GM12878 (cell line): Measurements from ENCODE around the gene KLRF1. TPM values are rescaled to one million over a fixed set of nuclear protein-coding genes. Genes with fewer than 3 reads are reported as not detected.

Experiments used
- ATAC-seq: fragments of 200-7000 bp; cut with Tn5 transposase; 3 replicates; pipeline ENCODE4 v1.9.1; 2020; ENCODE audit warnings: mild to moderate bottlenecking, moderate library complexity
- BruUV-seq: library from RNA; stranded (reverse); fragments of 400-500 nt; replicated peaks from 2 replicates; lab custom pipeline; 2021; lab: Mats Ljungman, UMichigan
- CTCF ChIA-PET: fragments of 300-600 bp; sonication (Branson Sonifier 250); formaldehyde crosslinking; extraction: SDS; loops from one replicate; lab custom pipeline; 2021; ENCODE audit warnings: inconsistent platforms; lab: Yijun Ruan, JAX
- POLR2A ChIA-PET: fragments of 350-600 bp; formaldehyde crosslinking; extraction: SDS; loops from one replicate; lab custom pipeline; 2021; ENCODE audit warnings: inconsistent platforms; lab: Charles Lee
- RAD21 ChIA-PET: fragments of 300-600 bp; sonication (Branson Sonifier 250); formaldehyde crosslinking; loops from one replicate; lab custom pipeline; 2023; ENCODE audit warnings: antibody characterized with exemption; ENCODE audit not compliant: unreplicated experiment; lab: Charles Lee
- SMC1A ChIA-PET: fragments of 300-600 bp; sonication (Branson Sonifier 250); formaldehyde crosslinking; loops from one replicate; lab custom pipeline; 2023; ENCODE audit not compliant: unreplicated experiment, uncharacterized antibody; lab: Charles Lee
- DNase-seq: peaks from one replicate; pipeline ENCODE4 v3.0.0-alpha.2; 2011; ENCODE audit warnings: low read depth, low spot score
- FAIRE-seq: peaks from 3 replicates; lab custom pipeline; 2011; peaks lifted over from hg19 to GRCh38; lab: Jason Lieb, UNC
- H2AFZ ChIP-seq: 2 replicates; pipeline ENCODE4 v1.6.0; 2011; ENCODE audit warnings: low read depth, low read length, control low read depth; ENCODE audit not compliant: control insufficient read depth
- H3K27ac ChIP-seq: 2 replicates; pipeline ENCODE4 v1.5.1; 2011; ENCODE audit warnings: control low read depth; ENCODE audit not compliant: control insufficient read depth, insufficient read depth
- H3K27me3 ChIP-seq, 2 experiments: replicated peaks in 1 of 2; 2 replicates each; pipeline versions ENCODE4 v1.6.0 to v1.6.1; 2011; ENCODE audit warnings: low read length in 1 of 2; ENCODE audit not compliant: control insufficient read depth in 2 of 2, insufficient read depth in 2 of 2
- H3K36me3 ChIP-seq, 2 experiments: 2 replicates each; pipeline ENCODE4 v1.5.1; 2011; ENCODE audit warnings: low read length in 1 of 2; ENCODE audit not compliant: control insufficient read depth in 2 of 2, insufficient read depth in 2 of 2
- H3K4me1 ChIP-seq: 2 replicates; pipeline ENCODE4 v1.6.1; 2011; ENCODE audit warnings: mild to moderate bottlenecking, low read length, moderate library complexity, mixed read lengths; ENCODE audit not compliant: control insufficient read depth, insufficient read depth
- H3K4me2 ChIP-seq: 2 replicates; pipeline ENCODE4 v1.6.0; 2011; ENCODE audit warnings: control low read depth; ENCODE audit not compliant: control insufficient read depth, insufficient read depth
- H3K4me3 ChIP-seq: fragments of 200-600 bp; sonication (generic); 2 replicates; pipeline ENCODE4 v1.5.1; 2016
- H3K79me2 ChIP-seq: 2 replicates; pipeline ENCODE4 v1.6.0; 2011; ENCODE audit warnings: low read length; ENCODE audit not compliant: control insufficient read depth, insufficient read depth
- H3K9ac ChIP-seq: 2 replicates; pipeline ENCODE4 v1.8.0; 2011; ENCODE audit warnings: low read length, control low read depth, mixed read lengths; ENCODE audit not compliant: control insufficient read depth, insufficient read depth
- H3K9me3 ChIP-seq: replicated peaks from 3 replicates; pipeline ENCODE4 v1.5.1; 2011; ENCODE audit warnings: mild to moderate bottlenecking, low read length; ENCODE audit not compliant: control insufficient read depth, insufficient read depth
- H4K20me1 ChIP-seq: 2 replicates; pipeline ENCODE4 v1.6.0; 2011; ENCODE audit not compliant: control insufficient read depth, insufficient read depth
- ATF2 ChIP-seq: IDR thresholded peaks from 2 replicates; pipeline ENCODE4 v1.6.1; 2012; ENCODE audit warnings: low read length, inconsistent platforms
- CREM ChIP-seq: IDR thresholded peaks from 2 replicates; pipeline ENCODE4 v1.6.1; 2014; ENCODE audit warnings: antibody characterized with exemption, low read depth
- HCFC1 ChIP-seq: fragments of 150-350 bp; IDR thresholded peaks from 2 replicates; pipeline ENCODE4 v1.6.1; 2014; ENCODE audit warnings: low read length
- IKZF1 ChIP-seq: fragments of 450-650 bp; conservative IDR thresholded peaks from 2 replicates; pipeline ENCODE4 v1.6.1; 2017; ENCODE audit warnings: antibody characterized with exemption, mild to moderate bottlenecking
- SIX5 ChIP-seq: IDR thresholded peaks from 2 replicates; pipeline ENCODE4 v1.6.1; 2011; ENCODE audit warnings: mild to moderate bottlenecking, low read depth, low read length, moderate library complexity; ENCODE audit not compliant: severe bottlenecking
- ZNF384 ChIP-seq: IDR thresholded peaks from 2 replicates; pipeline ENCODE4 v1.6.1; 2012; ENCODE audit warnings: low read depth, mild to moderate bottlenecking, low read length, improper control_type of control experiment, borderline replicate concordance
- WGBS: methylation state at CpG from one replicate; pipeline ENCODE4 v1.1.6; 2016; ENCODE audit warnings: low lambda C conversion rate; ENCODE audit not compliant: insufficient replicate concordance, insufficient coverage; ENCODE audit errors: missing lambda C conversion rate; 5-methylcytosine and 5-hydroxymethylcytosine counted together
- in situ Hi-C: fragments of 300-500 bp; cut with MboI; formaldehyde crosslinking; loops from 9 replicates; pipeline ENCODE4 v1.14.3; 2018; ENCODE audit warnings: mixed read lengths
- intact Hi-C: fragments of 100-400 bp; cut with micrococcal nuclease; formaldehyde crosslinking; loops from one replicate; pipeline ENCODE4 v1.14.2; 2022; ENCODE audit not compliant: unreplicated experiment
- polyA plus RNA-seq, 11 experiments: library from polyadenylated mRNA; depleted of rRNA in 4 of 11; unstranded in 6 of 11; stranded (reverse) in 5 of 11; fragments of >200 nt; fragmentation: Nextera tagmentation in 4 of 11; fragmentation: Illumina TruSeq in 1 of 11; extraction: Ambion mirVana in 4 of 11; extraction: Trizol in 1 of 11; gene quantifications; 1 replicate in 1 of 11; 2 replicates in 10 of 11; pipeline versions ENCODE4 v1.2.1 to v1.2.3, GENCODE V29; 2011 to 2016; ENCODE audit warnings: inconsistent platforms in 2 of 11, missing spikeins in 2 of 11, low read depth in 1 of 11
- total RNA-seq, 4 experiments: library from RNA; depleted of rRNA in 3 of 4; stranded (reverse); fragments of >200 nt in 3 of 4; fragmentation: Illumina TruSeq in 1 of 4; extraction: Trizol in 1 of 4; gene quantifications; 2 replicates each; pipeline versions ENCODE4 v1.2.1 to v1.2.3, GENCODE V29; 2013 to 2021

KLRF1 gene
- total and polyA plus RNA-seq, 10 of the 15 experiments (the other 5 are each of a cell fraction or from before 2014, with no cell fraction given), result 0.13 to 2.0 (median 0.18) TPM; not detected in 6

- TF ChIP-seq IKZF1, result no peak
- no peak for TF ChIP-seq ZNF384
- no peak for TF ChIP-seq HCFC1
- no peak for TF ChIP-seq SIX5
- TF ChIP-seq, all 136 proteins: peak for 0
Measured at GRCh38 chr12:9784326-9784725, 43.0 kb upstream of the KLRF1 start (continued).

GRCh38 chr12:9784816-9785215 lies 42.5 kb upstream of the KLRF1 start:
- in situ Hi-C loops, result no loop called here
- Histone ChIP-seq H3K4me2 (no peak overlapping the region), H2AFZ (no peak overlapping the region), H3K79me2 (no peaks in the 10 kb centered on the region), H3K27ac (no peak overlapping the region), H3K27me3 (no peaks in the 10 kb centered on the region; a peak in 1 of 4 replicates), H3K36me3 (no peaks in the 10 kb centered on the region), H4K20me1 (no peaks in the 10 kb centered on the region), H3K4me3 (no peak overlapping the region), H3K9ac (no peak overlapping the region), H3K9me3 (no peaks in the 10 kb centered on the region; the same call in 2 of the 3 replicates), H3K4me1 (no peaks in the 10 kb centered on the region)
- FAIRE-seq (no peak), ATAC-seq (no peak), DNase-seq (no peak)
- ChIA-PET CTCF (interaction anchor here (1.0 to 2.5 kb wide), 7 partner anchors 10 to 42 kb away, joined by 3 to 10 read pairs (median 3); no protein-coding TSS in a partner anchor), POLR2A (interaction anchor here (1.4 kb wide), 1 partner anchor 24 kb away, joined by 3 read pairs; the partner anchor contains the start of gene CD69), RAD21 (interaction anchor here (0.9 kb wide), 1 partner anchor 33 kb away, joined by 3 read pairs; no protein-coding TSS in a partner anchor), SMC1A (interaction anchor here (1.1 to 2.8 kb wide), 6 partner anchors 10 to 82 kb away, joined by 3 to 10 read pairs (median 5); no protein-coding TSS in a partner anchor)
- TF ChIP-seq CREM, result no peak
- TF ChIP-seq ATF2, result no peak
- BruUV-seq, result no TSS peak
- intact Hi-C loops, result no loop called here
- WGBS, result 75% methylated on average over 3 of the region's 3 CpGs
